NK-92 treated with Interleukin-12 subunit alpha and Interleukin-12 subunit beta, amount 100 ng/mL, for 24 hours (cell line): Measurements from ENCODE around the gene TNS3.
"Not testable (repeated sequence)": the region's sequence is repeated elsewhere in the genome, so short reads cannot be mapped to it uniquely, and the experiment has no call there.

Experiments
- DNase-seq: peaks from one replicate; lab custom pipeline; 2025; lab: John Stamatoyannopoulos, UW

The TNS3 gene

DNA sequence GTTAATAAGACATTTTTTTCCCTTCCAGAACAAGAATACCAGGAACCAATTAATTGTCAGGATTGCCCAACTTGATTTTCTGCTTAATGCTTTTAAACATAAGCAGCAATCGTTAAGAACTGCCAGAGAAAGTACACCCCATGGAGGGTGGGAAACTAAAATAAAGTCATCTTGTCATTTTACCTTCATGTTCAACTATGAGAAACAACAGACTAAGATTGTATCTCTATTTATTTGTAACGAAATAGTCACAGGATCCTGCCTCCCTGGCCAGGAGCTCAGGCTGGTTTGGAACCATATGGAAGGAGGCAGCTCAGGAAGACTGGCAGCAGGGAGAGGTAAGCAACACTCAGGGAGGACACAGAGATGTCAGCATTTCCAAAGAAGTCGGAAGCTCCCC is 129.6 kb downstream of the TNS3 start:
- no peak for DNase-seq

DNA sequence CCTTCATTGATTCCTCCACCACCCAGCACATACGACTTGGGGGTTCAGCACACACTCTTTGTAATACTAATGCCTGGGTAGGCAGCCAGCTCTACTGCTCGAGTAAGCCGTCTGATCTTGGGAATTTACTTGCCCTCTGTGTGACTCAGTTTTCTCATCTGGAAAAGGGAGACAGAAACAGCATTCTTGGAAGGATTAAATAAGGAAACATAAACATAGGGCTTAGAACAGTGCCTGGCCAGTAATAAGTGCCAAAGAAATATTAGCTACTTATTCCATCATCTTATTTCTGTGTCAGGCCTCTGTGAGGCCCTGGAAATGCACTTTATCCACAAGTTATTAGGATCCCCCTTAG is 130.1 kb downstream of the TNS3 start:
- no peak for DNase-seq

- DNase-seq: no peak
These were observed 131.9 kb downstream of the TNS3 start for GRCh38 chr7:47449810-47450590.

DNA sequence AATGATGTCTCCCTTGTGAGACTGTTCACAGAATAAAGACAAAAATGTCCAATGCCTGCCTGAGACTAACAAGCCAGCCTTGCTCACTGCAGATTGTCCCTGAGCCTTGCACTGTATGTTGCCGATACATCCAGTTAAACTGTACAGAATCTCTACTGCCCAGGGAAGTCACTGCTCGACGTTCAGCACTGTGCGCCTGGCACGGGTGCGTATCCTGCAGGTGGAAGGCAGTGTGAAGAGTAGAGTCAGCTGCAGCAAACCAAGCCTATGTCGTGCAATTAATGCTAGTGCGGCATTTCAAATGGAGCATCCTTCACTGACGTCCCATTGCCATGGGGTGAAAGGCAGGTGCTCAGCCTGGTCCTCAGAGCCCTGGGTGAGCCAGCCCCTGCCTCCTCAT is 132.9 kb downstream of the TNS3 start:
- DNase-seq: no peak

DNA sequence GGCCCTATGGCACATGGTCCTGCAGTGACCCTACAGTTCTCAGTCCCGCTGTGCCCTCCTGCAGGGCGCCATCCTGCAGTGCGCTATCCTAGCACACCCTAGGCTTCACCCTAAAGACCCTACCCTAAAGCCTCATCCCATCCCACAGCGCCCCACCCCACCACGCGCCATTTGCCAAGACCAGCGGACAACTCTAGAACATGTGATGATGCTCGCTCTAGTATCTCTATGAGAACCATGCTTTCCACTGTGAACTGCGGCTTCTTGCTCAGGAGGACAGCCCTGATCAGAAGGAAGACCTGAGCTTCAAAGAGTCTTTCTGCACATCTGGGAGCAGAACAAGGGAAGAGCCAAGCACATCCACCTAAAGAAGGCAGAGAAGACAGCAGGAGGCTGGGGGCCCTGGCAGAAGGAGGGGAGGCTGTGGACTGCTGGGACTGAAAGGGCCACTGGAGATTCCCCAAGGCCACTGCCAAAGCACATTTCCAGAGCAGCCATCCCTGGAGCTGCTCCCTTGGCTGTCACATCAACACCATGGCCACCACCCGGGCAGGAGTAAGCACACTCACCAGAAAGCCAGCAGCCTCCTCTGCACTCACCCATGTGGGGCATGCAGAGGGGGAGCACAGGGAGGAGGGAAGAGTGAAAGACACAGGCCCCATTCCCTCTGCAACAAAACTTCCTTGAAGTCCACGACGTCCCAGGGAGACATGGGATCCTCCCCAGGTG is 134.1 kb downstream of the TNS3 start:
- no peak for DNase-seq

DNA sequence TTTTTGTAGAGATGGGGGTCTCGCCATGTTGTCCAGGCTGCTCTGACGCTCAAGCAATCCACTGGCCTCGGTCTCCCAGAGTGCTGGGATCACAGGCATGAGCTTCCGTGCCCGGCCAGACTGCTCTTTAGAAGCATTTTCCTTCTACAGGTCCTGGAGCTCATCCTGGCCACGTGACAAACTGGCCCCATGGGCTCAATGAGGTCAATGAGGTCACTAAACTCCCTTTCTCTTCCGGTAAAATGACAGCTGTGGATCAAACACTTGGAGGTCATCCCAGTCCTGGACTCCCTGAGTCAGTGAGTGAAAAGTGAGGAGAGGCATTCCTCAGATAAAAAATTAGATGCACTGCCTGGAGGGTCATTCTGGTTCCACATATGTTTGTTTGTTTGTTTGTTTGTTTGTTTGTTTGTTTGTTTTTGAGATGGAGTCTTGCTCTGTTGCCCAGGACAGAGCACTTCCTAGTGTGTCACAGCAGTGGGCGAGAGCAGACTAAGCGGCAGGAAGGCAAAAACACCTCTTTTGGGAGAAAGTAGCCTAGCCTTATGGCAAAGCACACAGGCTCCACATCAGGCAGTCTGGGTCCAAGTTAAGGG is 134.9 kb downstream of the TNS3 start:
- no peak for DNase-seq

DNA sequence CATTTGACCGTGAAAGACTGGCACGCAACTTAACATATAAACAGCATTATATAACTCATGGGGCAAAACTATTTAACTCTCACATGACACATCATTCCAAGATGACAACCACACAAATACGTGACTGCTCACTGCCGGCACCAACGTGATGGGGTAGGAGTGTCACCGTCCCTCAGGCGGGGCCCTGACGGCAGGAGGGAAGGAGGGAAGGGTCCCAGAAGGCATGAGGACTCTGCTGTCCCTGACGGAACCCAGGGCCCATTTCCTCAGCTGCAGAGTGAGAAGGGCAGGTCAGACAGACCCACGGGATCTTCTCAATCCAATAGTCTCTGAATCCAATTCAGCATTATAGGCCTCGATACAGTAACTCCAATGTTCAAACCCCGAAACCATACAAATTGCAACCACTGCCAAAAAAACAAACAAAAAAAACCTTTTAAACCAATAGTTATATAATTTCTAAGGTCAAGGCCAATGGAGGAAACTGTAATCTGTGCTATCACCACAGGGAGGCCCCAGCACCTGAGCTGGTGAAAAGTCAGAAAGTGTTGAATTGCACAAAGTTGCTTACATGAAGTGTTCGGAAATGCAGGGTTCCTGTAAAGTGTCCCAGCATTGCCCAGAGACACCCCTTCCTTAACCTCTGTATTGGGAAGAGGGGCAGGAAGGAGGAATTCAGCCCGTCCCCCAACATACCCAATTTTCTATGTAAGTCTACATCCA is 137.4 kb downstream of the TNS3 start:
- no peak for DNase-seq

GRCh38 chr7:47443049-47443448 is 138.9 kb downstream of the TNS3 start:
- no peak for DNase-seq

- no peak for DNase-seq
These were observed 139.4 kb downstream of the TNS3 start for GRCh38 chr7:47442605-47442865.

- DNase-seq: no peak
These were observed 139.9 kb downstream of the TNS3 start for GRCh38 chr7:47441796-47442604.

- not testable (repeated sequence) for DNase-seq
These were observed 140.9 kb downstream of the TNS3 start for GRCh38 chr7:47441048-47441447.

DNA sequence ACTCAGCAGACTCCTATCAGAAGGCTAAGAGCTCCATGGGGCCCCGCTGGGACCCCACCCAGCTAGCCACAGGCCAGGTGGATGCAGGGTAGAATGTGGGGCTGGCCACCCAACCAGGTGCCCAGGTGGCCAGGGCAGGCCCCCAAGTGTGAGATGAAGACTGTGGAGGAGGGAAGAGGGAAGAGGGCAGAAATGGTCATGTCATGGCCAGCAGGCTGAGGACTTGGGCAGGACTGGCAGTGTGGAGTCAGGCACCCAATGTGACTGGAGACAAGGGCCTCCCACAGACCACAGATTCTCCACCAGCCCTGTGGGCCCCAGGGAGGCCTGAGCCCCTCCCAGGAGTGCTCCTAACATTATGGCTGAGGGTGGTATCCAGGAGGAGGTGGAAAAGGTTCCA is 141.6 kb downstream of the TNS3 start:
- no peak for DNase-seq

GRCh38 chr7:47439181-47439667 is 142.7 kb downstream of the TNS3 start:
- no peak for DNase-seq

GRCh38 chr7:47438411-47439029 is 143.4 kb downstream of the TNS3 start:
- DNase-seq: no peak

GRCh38 chr7:47435889-47436312 is 146.0 kb downstream of the TNS3 start:
- no peak for DNase-seq

DNA sequence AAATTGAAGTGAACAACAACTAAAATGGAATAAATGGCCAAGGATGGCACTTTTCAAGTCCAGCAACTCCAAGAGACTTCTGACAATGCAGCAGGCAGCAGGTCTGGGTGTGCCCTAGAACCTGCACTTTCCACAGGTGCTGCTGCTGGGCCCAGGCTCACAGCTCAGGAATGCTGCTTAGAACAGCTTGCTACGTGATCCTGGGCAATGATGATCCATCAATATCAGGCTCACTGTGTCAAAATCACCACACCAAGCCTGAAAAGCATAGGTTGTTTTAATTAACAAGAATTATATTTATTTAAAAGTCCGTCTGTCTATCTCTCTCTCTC is 148.4 kb downstream of the TNS3 start:
- no peak for DNase-seq

DNA sequence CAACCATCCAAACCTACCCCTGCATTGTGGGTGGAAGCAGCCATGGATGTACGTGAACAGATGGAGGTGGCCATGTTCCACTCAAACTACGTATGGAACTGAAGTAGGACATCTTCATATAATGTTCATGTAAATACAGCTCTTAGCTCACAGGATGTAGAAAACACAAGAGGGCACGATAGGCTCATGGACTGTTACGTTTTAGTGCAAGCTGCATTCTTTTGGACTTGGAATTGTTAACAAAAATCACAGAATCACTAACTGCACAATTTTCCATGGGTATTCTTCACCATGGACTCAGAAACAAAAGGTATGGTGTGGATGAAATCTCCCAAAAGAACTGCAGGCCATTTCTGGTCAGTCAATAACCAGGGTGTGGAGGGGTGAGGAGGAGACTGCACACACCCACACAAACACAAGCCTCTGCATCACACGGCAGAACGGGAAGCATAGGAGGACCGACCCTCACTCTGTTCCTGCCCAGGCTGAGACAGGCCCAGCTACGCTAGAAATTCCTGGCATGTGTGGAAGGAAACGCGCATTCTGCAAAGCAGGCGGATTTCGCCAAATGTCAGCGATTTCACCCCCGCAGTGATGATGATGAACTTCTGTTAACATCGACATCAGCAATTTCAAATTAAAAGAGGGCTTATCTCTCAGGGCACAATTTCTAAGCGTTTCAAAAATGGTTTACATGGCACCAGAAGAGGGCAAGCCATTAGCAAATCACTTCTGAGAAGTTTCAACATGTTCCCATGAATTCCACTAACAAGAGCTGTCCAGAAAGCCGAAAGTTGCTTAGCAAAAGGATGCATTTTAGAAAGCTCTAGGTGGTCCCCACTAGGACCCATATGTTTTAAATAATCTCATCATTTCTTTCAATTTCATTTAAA is 149.0 kb downstream of the TNS3 start:
- DNase-seq: no peak

GRCh38 chr7:47430422-47430821 is 151.5 kb downstream of the TNS3 start:
- no peak for DNase-seq

- DNase-seq: no peak
These were observed 153.0 kb downstream of the TNS3 start for GRCh38 chr7:47428768-47429472.
